Keratinocyte (primary cell): Measurements from ENCODE around the gene PIPOX. TPM values are rescaled to one million over a fixed set of nuclear protein-coding genes. Genes with fewer than 3 reads are reported as not detected.

ENCODE experiments used
- DNase-seq: peaks from one replicate; pipeline ENCODE4 v3.0.0-alpha.2; 2011; ENCODE audit warnings: low read depth, missing footprints, low spot score
- FAIRE-seq: peaks from 2 replicates; lab custom pipeline; 2011; peaks lifted over from hg19 to GRCh38; lab: Jason Lieb, UNC
- H2AFZ ChIP-seq: 2 replicates; pipeline ENCODE4 v1.6.0; 2012; ENCODE audit warnings: low read length, control low read depth, inconsistent platforms; ENCODE audit not compliant: control insufficient read depth
- H3K27ac ChIP-seq: 2 replicates; pipeline ENCODE4 v1.5.1; 2011; ENCODE audit warnings: low read length; ENCODE audit not compliant: control insufficient read depth, insufficient read depth
- H3K27me3 ChIP-seq: 3 replicates; pipeline ENCODE4 v1.6.0; 2011; ENCODE audit warnings: low read length; ENCODE audit not compliant: control insufficient read depth, insufficient read depth; ENCODE audit errors: extremely low read depth
- H3K36me3 ChIP-seq, 2 experiments: 2 replicates in 1 of 2; 3 replicates in 1 of 2; pipeline ENCODE4 v1.5.1; 2011; ENCODE audit warnings: low read length in 2 of 2, mild to moderate bottlenecking in 1 of 2; ENCODE audit not compliant: control insufficient read depth in 2 of 2, insufficient read depth in 2 of 2; ENCODE audit errors: extremely low read depth in 1 of 2
- H3K4me1 ChIP-seq: 3 replicates; pipeline ENCODE4 v1.5.1; 2011; ENCODE audit warnings: low read length; ENCODE audit not compliant: control insufficient read depth, insufficient read depth; ENCODE audit errors: extremely low read depth
- H3K4me2 ChIP-seq: 3 replicates; pipeline ENCODE4 v1.6.0; 2011; ENCODE audit warnings: low read depth, low read length; ENCODE audit not compliant: control insufficient read depth, insufficient read depth; ENCODE audit errors: extremely low read depth
- H3K4me3 ChIP-seq, 3 experiments: fragments of 200-600 bp in 1 of 3; sonication (generic) in 1 of 3; 2 replicates in 2 of 3; 3 replicates in 1 of 3; pipeline ENCODE4 v1.5.1; 2011 to 2016; ENCODE audit warnings: low read length in 3 of 3, mild to moderate bottlenecking in 3 of 3, control low read depth in 2 of 3, inconsistent platforms in 1 of 3, low read depth in 1 of 3, mixed read lengths in 1 of 3, mixed run types in 1 of 3, moderate library complexity in 1 of 3; ENCODE audit not compliant: control insufficient read depth in 2 of 3, insufficient read depth in 2 of 3; ENCODE audit errors: extremely low read depth in 1 of 3
- H3K79me2 ChIP-seq: 2 replicates; pipeline ENCODE4 v1.6.0; 2012; ENCODE audit warnings: low read length; ENCODE audit not compliant: control insufficient read depth, insufficient read depth
- H3K9ac ChIP-seq: 3 replicates; pipeline ENCODE4 v1.6.0; 2011; ENCODE audit warnings: low read length; ENCODE audit not compliant: control insufficient read depth, insufficient read depth; ENCODE audit errors: extremely low read depth
- H3K9me1 ChIP-seq: 3 replicates; pipeline ENCODE4 v1.6.0; 2011; ENCODE audit warnings: low read length; ENCODE audit not compliant: control insufficient read depth, insufficient read depth; ENCODE audit errors: extremely low read depth
- H3K9me3 ChIP-seq: 2 replicates; pipeline ENCODE4 v1.5.1; 2012; ENCODE audit warnings: low read depth, low read length; ENCODE audit not compliant: control insufficient read depth
- H4K20me1 ChIP-seq: 3 replicates; pipeline ENCODE4 v1.6.0; 2011; ENCODE audit warnings: low read length; ENCODE audit not compliant: control insufficient read depth, insufficient read depth; ENCODE audit errors: extremely low read depth
- CTCF ChIP-seq, 3 experiments: IDR thresholded peaks in 1 of 3; conservative IDR thresholded peaks in 1 of 3; optimal IDR thresholded peaks in 1 of 3; 2 replicates in 2 of 3; 3 replicates in 1 of 3; pipeline versions ENCODE3 to v1.5.1; 2011; ENCODE audit warnings: low read length in 3 of 3, mild to moderate bottlenecking in 3 of 3, moderate library complexity in 2 of 3, control low read depth in 1 of 3, inconsistent platforms in 1 of 3; ENCODE audit not compliant: insufficient read depth in 2 of 3; ENCODE audit errors: extremely low read depth in 1 of 3
- EZH2 ChIP-seq: IDR thresholded peaks from one replicate; pipeline ENCODE4 v1.6.1; 2012; ENCODE audit warnings: inconsistent platforms, mild to moderate bottlenecking, low read length, moderate library complexity
- dilution Hi-C: fragments of 300-500 bp; cut with MboI; formaldehyde crosslinking; loops from one replicate; pipeline ENCODE4 v1.7.0; 2020; ENCODE audit warnings: low sequenced_read_pairs; ENCODE audit not compliant: extremely low pct_ligation_motif_present
- polyA plus RNA-seq, 5 experiments: library from polyadenylated mRNA; depleted of rRNA in 3 of 5; stranded (reverse) in 3 of 5; stranded (forward) in 1 of 5; unstranded in 1 of 5; fragments of >200 nt; gene quantifications; 1 replicate in 1 of 5; 2 replicates in 3 of 5; 3 replicates in 1 of 5; pipeline versions ENCODE4 v1.2.1 to v1.2.3, GENCODE V29; 2011 to 2012; ENCODE audit warnings: missing spikeins in 2 of 5, low read depth in 1 of 5, low replicate concordance in 1 of 5

The PIPOX gene
- polyA plus RNA-seq, 1 donor (not counting 4 experiments of a cell fraction or from before 2014, with no cell fraction given): not detected

DNA sequence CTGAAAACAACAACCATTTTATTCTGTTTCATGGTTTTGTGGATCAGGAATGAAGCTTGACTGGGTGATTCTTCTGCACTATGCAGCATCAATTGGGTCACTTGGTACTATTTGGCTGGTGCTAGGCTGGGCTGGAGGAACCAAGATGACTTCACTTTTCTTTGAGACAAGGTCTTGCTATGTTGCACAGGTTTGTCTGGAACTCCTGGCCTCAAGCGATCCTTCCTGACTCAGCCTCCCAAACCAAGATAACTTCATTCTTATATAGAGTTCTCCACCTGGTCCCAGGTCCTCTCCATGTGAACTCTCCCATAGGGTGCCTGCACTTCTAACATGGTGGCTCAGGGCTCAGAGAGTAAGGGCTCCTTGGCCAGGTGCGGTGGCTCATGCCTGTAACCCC lies 1.9 kb upstream of the PIPOX start:
- no peaks in the 10 kb centered on the region for H3K9me1 ChIP-seq
- no peak overlapping the region for H3K4me2 ChIP-seq
- no peaks in the 10 kb centered on the region for H3K36me3 ChIP-seq
- DNase-seq (no peak), FAIRE-seq (no peak)
- H3K9ac ChIP-seq: no peak overlapping the region
- H2AFZ ChIP-seq: no peak overlapping the region
- H3K79me2 ChIP-seq: no peaks in the 10 kb centered on the region
- no peak overlapping the region for H3K27ac ChIP-seq
- TF ChIP-seq CTCF (optimal IDR thresholded peaks at IDR 0.05 in 1 of 3, IDR thresholded peaks at IDR 0.05 in 1 of 3, conservative IDR thresholded peaks at IDR 0.05 in 1 of 3; ENCODE audit: extremely low read depth in 1 of 3, insufficient read depth in 2 of 3, low read length in 3 of 3) (no peak), EZH2 (no peak)
- H3K4me1 ChIP-seq: peaks cover 17% of the 10 kb centered on the region
- no peaks in the 10 kb centered on the region for H3K9me3 ChIP-seq
- H4K20me1 ChIP-seq: no peaks in the 10 kb centered on the region
- H3K27me3 ChIP-seq: peaks cover 25% of the 10 kb centered on the region
- dilution Hi-C loops: no loop called here
- no peak overlapping the region for H3K4me3 ChIP-seq

GRCh38 chr17:29041571-29041970 lies 1.4 kb upstream of the PIPOX start:
- no peak for DNase-seq
- no peaks in the 10 kb centered on the region for H3K36me3 ChIP-seq
- H3K27ac ChIP-seq: no peak overlapping the region
- no peaks in the 10 kb centered on the region for H3K9me1 ChIP-seq
- H3K4me3 ChIP-seq: no peak overlapping the region
- H3K4me1 ChIP-seq: peaks cover 17% of the 10 kb centered on the region
- no peaks in the 10 kb centered on the region for H3K9me3 ChIP-seq
- TF ChIP-seq EZH2 (no peak), CTCF (optimal IDR thresholded peaks at IDR 0.05 in 1 of 3, IDR thresholded peaks at IDR 0.05 in 1 of 3, conservative IDR thresholded peaks at IDR 0.05 in 1 of 3; ENCODE audit: extremely low read depth in 1 of 3, insufficient read depth in 2 of 3, low read length in 3 of 3) (no peak)
- H4K20me1 ChIP-seq: no peaks in the 10 kb centered on the region
- no peak overlapping the region for H3K9ac ChIP-seq
- H3K27me3 ChIP-seq: peaks cover 22% of the 10 kb centered on the region
- no peak overlapping the region for H3K4me2 ChIP-seq
- dilution Hi-C loops: no loop called here
- no peaks in the 10 kb centered on the region for H3K79me2 ChIP-seq
- FAIRE-seq: no peak
- no peak overlapping the region for H2AFZ ChIP-seq
